ENCODE data around the gene SEC14L5.
A peak's percentile ranks its signal among the peaks of the same experiment; 100 is the strongest.
"Not testable (repeated sequence)": the region's sequence is repeated elsewhere in the genome, so short reads cannot be mapped to it uniquely, and the experiment has no call there.

The SEC14L5 gene

DNA sequence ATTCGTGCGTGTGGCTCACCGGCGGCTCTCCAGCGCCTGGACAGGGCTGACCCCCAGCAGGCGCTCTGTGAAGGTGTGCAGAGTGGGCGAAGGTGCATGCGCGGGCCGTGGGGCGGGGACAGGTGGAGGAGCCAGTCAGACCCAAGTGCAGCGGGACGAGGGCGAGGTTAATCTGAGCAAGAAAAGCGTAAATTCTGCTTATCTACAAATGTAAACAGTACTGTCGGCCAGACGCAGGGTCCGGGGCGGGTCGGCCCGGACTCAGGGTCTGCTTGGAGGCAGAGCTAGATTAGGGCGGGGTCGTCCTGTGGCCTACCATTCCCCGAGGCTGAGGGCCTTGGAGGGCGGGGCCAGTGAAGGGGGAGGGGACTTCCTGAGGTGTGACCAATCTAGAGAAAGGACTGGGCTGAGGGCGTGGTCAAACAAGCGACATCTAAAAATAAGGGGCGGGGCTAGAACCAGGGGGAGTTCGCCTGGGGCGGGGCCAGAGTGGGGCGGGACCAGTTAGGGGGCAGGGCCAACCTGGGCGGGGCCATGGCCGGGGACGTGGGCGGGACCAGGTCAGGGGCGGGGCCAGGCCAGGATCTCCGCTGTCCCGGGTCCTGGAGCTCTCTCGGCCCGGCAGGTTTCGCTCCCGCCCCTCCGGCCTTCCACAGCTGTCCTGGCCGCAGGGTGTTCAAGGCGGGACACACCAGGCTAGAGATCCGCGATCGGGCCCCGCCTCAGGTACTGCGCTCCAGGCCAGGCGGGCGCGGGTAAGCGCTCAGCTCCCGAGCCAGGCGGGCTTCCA lies at the start of gene SEC14L5:
Gene SEC14L5, plus strand, starts transcription at position 611 of the 790 bp plus-strand sequence. CDS start 994 bp downstream, outside the sequence.
- DNase-seq = peak; percentile 90 to 92

DNA sequence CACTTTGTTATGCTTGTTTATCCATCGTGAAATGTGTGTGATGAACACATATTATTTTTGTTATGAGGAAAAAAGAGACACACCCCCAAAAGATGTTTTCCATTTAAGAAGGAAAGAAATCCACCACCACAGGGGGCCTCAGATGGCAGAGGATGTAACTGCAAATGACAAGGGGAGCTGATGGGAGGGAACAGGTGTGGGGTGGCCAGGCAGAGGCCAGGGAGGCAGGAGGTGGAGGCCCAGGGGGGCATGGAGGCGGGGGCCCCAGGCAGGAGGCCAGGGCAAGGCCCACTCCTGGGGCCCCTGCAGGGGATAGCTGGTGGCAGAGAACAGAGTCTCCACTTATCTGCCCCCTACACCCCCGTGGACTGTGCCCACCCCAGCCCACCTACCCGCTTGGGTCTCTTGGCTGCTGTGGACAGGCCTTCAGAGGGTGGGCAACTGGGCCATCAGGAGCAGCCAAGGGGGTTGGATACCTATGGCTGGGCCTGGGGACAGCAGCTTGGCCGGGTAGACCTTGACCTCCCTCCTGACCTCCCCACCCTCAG lies 49.2 kb upstream of the SEC14L5 start:
- no peak for DNase-seq

DNA sequence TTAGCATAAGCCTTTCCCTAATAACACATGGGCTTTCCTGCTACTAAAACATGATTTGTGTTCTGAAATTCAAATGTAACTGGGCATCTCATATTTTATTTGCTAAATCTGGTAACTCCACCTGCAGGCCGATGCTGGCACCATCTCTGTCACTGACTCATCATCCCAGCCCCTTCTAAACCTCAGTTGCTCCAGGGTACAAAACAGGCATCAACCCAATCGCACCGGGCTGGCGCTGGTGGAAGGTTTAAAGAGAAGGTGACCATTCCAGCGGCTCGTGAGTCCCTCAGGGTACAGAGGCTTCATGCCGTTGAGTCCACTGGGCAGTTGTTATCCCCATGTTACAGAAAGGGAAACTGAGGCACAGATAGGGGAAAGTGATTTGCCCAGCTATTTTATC lies 48.3 kb upstream of the SEC14L5 start:
- no peak for DNase-seq

DNA sequence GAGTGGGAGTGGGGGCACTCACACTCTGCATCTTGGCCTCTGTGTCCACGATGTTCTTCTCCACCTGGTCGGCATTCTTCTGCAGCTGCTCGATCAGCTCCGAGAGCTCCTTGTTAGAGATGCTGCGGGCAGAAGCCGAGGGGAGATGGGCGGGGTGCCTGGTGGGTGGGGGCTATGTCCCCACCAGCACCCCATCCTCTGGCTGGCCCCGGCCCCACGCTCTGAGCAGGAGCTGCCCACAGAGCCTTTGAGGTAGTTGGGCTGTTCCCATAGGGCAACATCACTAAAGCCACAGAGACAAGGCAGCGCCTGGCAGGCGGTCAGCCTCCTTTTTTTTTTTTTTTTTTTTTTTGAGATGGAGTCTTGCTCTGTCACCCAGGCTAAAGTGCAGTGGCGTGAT lies 47.3 kb upstream of the SEC14L5 start:
- no peak for DNase-seq

DNA sequence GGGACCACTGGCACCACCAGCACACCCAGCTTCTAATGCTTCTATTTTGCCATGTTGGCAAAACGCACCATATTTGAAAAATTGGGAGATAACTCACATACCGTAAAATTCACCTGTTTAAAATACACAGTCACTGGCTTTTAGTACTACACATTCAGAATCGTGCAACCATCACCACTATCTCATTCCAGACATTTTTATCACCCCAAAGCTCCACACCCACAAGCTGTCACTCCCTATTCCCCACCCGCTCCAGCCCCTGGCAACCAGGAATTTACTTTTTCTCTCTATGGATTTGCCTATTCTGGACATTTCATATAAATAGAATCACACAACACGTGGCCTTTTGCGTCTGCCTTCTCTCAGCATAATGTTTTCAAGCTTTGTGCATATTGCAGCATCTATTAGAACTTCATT lies 46.2 kb upstream of the SEC14L5 start:
- no peak for DNase-seq

DNA sequence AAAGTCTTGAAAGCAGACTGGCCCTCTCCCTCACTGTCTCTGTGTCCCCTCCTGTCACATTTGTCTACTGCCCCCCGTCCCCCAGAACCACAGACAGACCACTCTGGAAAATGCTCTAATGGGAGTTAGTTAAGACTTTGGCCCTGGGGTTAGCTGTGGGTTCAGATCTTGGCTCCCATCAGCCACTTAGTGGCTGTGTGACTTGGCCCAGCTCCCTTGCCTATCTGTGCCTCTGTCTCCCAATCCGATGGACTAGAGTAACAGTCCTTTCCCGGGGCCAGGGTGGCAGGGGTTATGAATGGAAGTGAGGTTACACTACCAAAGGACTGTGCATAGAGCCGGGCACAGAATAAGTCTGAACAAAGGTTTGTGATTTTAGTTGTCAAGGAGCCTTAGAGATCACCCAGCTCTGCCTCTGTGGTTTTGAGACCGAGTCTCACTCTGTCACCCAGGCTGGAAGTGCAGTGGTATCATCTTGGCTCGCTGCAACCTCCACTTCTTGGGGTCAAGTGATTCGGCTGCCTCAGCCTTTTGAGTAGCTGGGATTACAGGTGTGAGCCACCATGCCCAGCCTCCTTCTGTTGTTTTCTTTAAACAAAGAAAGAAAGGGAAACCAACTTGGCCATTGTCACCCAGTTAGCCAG lies 44.9 kb upstream of the SEC14L5 start:
- DNase-seq = no peak

- no peak for DNase-seq
Measured at GRCh38 chr16:4913774-4914525, 44.2 kb upstream of the SEC14L5 start.

- no peak for DNase-seq
Measured at GRCh38 chr16:4914528-4915225, 43.5 kb upstream of the SEC14L5 start.

DNA sequence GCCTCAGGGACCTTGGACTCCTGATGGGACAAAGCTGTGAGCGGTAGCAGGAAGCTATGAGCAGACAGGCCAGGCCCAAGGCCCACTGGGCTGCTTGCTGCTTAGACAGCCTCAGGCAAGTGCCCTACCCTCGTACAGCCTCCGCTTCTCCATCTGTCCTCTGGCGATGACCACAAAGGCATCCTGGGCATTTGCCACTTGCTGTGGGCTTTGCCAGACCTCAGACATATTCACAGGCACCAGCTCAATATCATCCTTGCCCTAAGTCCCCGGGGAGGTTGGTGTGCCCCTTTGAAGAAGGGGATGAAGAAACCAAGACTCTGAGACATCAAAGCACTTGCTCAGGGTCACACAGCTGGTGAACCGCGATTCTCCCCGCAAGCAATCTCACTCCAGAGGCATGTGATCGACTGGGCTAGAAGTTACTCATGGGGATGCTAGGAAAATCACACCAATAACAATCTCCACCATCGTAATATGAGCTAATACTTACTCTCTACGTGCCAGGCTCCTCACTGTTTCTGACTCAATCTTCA lies 42.8 kb upstream of the SEC14L5 start:
- DNase-seq = no peak

DNA sequence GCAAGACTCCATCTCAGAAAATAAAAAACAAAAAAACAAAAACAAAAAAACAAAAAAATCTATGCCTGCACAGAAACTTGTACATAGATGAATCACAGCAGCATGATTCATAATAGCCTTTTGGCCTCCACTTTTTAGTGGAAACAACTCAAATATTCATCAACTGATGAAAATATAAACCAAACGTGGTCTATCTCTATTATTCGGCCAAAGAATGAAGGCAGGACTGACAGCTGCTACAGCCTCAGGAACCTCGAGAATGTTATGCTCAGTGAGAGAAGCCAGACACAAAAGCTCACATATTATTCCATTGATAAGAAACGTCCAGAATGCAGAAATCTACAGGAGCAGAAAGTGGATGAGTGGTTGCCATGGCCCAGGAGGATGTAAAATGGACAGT lies 41.0 kb upstream of the SEC14L5 start:
- no peak for DNase-seq

DNA sequence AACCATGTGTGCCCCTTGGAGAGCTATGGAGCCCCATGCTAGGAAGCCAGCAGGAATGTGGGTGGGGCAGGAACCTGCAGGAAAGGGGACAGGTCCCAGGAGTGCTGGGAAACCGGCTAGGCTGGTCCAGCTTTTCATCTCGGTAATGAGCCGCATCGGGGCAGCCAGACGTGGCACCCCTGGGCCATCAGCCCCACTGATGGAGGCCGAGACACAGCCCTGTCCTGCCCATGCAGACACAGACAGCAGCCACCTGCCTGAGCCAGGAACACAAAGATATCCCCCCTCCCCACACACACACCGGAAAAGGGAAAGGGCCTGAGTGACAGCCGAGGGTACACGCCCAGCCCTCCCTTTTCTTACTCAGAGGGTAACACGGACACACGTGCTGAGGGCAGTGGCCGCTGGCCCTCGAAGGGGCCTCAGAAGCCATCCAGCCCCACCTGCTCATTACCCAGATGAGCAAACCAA lies 39.3 kb upstream of the SEC14L5 start:
- DNase-seq = no peak

DNA sequence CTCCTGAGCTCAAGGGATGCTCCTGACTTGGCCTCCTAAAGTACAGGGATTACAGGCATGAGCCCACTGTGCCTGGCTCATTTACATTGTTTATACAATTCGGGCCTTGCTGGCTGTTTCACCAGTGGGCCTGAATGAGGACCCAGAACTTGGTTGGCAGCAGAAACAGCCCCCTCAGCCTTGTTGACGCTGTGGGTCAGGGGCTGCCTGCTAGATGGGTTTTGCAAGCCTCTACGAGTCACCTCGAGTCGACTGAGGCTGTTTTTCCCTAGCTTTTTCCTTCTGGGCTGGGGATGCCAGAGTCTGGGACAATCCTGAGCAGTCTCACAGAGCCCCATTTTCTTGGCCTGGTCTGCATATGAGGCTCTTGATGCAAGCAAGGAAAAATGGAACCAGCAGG lies 37.3 kb upstream of the SEC14L5 start:
- no peak for DNase-seq

GRCh38 chr16:4922721-4923342 lies 35.3 kb upstream of the SEC14L5 start:
- DNase-seq = no peak

- DNase-seq = no peak
Measured at GRCh38 chr16:4923853-4924252, 34.3 kb upstream of the SEC14L5 start.

DNA sequence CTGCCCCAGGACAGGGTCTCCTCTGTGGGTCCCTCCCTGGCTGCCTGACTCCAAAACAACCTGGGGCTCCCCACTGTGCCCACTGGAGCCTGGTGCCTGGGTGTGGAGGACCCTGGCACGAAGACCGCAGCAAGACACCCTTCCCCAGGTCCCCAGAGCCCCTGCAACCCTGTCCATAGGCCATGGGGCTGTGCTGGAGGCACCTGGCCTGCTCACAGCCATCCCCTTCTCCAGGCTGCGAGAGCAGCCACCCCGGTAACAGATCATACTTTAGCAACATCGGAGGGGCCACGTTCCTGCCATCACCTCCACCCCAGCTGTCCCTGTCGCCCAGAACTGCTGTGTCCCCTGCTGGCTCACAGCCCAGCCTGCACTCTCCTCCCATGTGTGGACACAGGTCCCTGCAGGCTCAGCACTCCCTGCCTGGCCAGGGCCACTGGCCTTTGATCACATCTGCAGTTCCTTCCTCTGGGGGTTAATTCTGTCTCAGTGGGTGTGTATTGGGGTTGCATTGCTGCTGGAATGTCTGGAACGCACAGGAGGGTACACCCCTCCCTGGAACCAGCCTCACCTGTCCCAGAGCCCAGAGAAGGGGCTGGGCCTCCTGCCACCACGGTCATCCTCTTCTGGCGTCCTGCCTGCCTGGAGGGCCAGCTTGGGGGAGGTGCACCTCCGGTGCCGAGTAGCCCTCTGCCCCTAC lies 33.4 kb upstream of the SEC14L5 start:
- no peak for DNase-seq

- no peak for DNase-seq
Measured at GRCh38 chr16:4925293-4925607, 32.9 kb upstream of the SEC14L5 start.

GRCh38 chr16:4925791-4926190 lies 32.3 kb upstream of the SEC14L5 start:
- no peak for DNase-seq

DNA sequence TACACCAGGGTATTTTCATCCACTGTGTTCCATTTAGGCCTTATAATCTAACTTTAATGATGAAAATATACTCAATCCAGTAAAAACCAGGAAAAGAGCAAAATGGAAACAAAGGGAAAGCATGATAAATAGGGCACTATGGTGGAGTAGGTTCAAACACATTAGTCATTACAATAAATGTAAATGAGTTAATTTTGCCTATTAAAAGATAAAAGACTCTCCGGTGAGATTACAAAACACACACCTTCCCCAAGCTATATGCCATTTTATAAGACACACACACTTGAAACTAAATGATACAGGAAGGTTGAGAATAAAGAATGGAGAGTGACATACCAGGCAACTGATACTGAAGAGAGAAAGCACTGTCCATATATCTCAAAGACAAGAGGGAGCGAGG lies 31.2 kb upstream of the SEC14L5 start:
- DNase-seq = no peak

GRCh38 chr16:4927661-4928060 lies 30.5 kb upstream of the SEC14L5 start:
- DNase-seq = no peak

GRCh38 chr16:4928227-4928626 lies 29.9 kb upstream of the SEC14L5 start:
- DNase-seq = no peak

DNA sequence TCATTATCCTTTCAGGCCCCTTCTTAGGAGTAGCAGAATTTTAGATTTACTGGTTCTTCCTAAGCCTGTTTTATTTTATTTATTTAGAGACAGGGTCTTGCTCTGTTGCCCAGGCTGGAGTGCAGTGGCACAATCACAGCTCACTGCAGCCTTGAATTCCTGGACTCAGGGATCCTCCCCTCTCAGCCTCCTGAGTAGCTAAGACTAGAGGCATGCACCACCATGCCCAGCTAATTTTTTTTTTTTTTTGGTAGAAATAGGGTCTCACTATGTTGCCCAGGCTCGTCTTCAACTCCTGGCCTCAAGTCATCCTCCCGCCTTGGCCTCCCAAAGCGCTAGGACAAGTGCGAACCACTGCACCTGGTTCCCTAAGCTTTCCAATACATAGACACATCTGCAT lies 28.5 kb upstream of the SEC14L5 start:
- not testable (repeated sequence) for DNase-seq
